Progenitor cell of endocrine pancreas (in vitro differentiated cells): ENCODE measurements around the gene RBBP5. TPM values are rescaled to one million over a fixed set of nuclear protein-coding genes. Genes with fewer than 3 reads are reported as not detected.

Experiments used
- DNase-seq: peaks from one replicate; pipeline ENCODE4 v3.0.0; 2021; ENCODE audit warnings: low spot score; ENCODE audit not compliant: unreplicated experiment
- H3K27ac Mint-ChIP-seq: 2 replicates; pipeline ENCODE4 v1.8.0; 2021; ENCODE audit warnings: mild to moderate bottlenecking, moderate library complexity, mixed read lengths
- H3K27me3 Mint-ChIP-seq: 2 replicates; pipeline ENCODE4 v1.8.0; 2021; ENCODE audit warnings: mixed read lengths
- H3K36me3 Mint-ChIP-seq: 2 replicates; pipeline ENCODE4 v1.8.0; 2022; ENCODE audit warnings: mixed read lengths; ENCODE audit not compliant: insufficient read depth
- H3K4me1 Mint-ChIP-seq: 2 replicates; pipeline ENCODE4 v1.8.0; 2021; ENCODE audit warnings: low read depth, mixed read lengths
- H3K4me3 Mint-ChIP-seq: 2 replicates; pipeline ENCODE4 v1.8.0; 2021; ENCODE audit warnings: low read depth, mild to moderate bottlenecking, moderate library complexity, mixed read lengths
- H3K9me3 Mint-ChIP-seq: 2 replicates; pipeline ENCODE4 v1.8.0; 2021; ENCODE audit warnings: low read depth, mixed read lengths
- CTCF ChIP-seq: fragments of 200-600 bp; sonication (generic); IDR thresholded peaks from one replicate; pipeline ENCODE4 v1.5.0; 2021; ENCODE audit warnings: antibody characterized with exemption, mild to moderate bottlenecking; ENCODE audit not compliant: unreplicated experiment
- total RNA-seq: library from RNA; stranded (reverse); gene quantifications from 2 replicates; pipeline ENCODE4 v1.2.1, GENCODE V29; 2021

Gene RBBP5
- total RNA-seq, 1 donor from 2014 or later: 20.9 TPM

GRCh38 chr1:205056188-205056611 is 65.6 kb downstream of the RBBP5 start:
- no peaks in the 10 kb centered on the region for H3K9me3 Mint-ChIP-seq
- H3K4me3 Mint-ChIP-seq: no peak overlapping the region
- peaks cover 14% of the 10 kb centered on the region for H3K27me3 Mint-ChIP-seq
- H3K27ac Mint-ChIP-seq: no peak overlapping the region
- H3K4me1 Mint-ChIP-seq: no peaks in the 10 kb centered on the region
- TF ChIP-seq CTCF: no peak
- H3K36me3 Mint-ChIP-seq: no peaks in the 10 kb centered on the region
- no peak for DNase-seq

- H3K27me3 Mint-ChIP-seq: peaks cover 20% of the 10 kb centered on the region
- no peaks in the 10 kb centered on the region for H3K9me3 Mint-ChIP-seq
- no peak for DNase-seq
- H3K4me1 Mint-ChIP-seq: no peaks in the 10 kb centered on the region
- H3K4me3 Mint-ChIP-seq: no peak overlapping the region
- no peak for TF ChIP-seq CTCF
- H3K36me3 Mint-ChIP-seq: no peaks in the 10 kb centered on the region
- H3K27ac Mint-ChIP-seq: no peak overlapping the region
Measured at GRCh38 chr1:205054013-205054412, 67.8 kb downstream of the RBBP5 start.

GRCh38 chr1:205053296-205053695 is 68.5 kb downstream of the RBBP5 start:
- no peak for TF ChIP-seq CTCF

GRCh38 chr1:205052690-205053089 is 69.1 kb downstream of the RBBP5 start:
- Mint-ChIP-seq H3K4me3 (no peak overlapping the region), H3K27me3 (peaks cover 23% of the 10 kb centered on the region), H3K36me3 (no peaks in the 10 kb centered on the region), H3K9me3 (no peaks in the 10 kb centered on the region), H3K4me1 (no peaks in the 10 kb centered on the region), H3K27ac (no peak overlapping the region)
- no peak for DNase-seq
- TF ChIP-seq CTCF: no peak

More at GRCh38 chr1:205053296-205053695, 68.5 kb downstream of the RBBP5 start:
- Mint-ChIP-seq H3K4me1 (no peaks in the 10 kb centered on the region), H3K9me3 (no peaks in the 10 kb centered on the region), H3K4me3 (no peak overlapping the region), H3K27ac (no peak overlapping the region), H3K36me3 (no peaks in the 10 kb centered on the region), H3K27me3 (peaks cover 23% of the 10 kb centered on the region)
- DNase-seq: no peak

- peaks cover 44% of the 10 kb centered on the region for H3K27me3 Mint-ChIP-seq
- no peak overlapping the region for H3K27ac Mint-ChIP-seq
- no peak for DNase-seq
- no peaks in the 10 kb centered on the region for H3K4me1 Mint-ChIP-seq
- H3K4me3 Mint-ChIP-seq: no peak overlapping the region
- no peaks in the 10 kb centered on the region for H3K9me3 Mint-ChIP-seq
- no peaks in the 10 kb centered on the region for H3K36me3 Mint-ChIP-seq
- no peak for TF ChIP-seq CTCF
Measured at GRCh38 chr1:205049479-205049878, 72.3 kb downstream of the RBBP5 start.
